Ishikawa (cell line): ENCODE measurements around the gene ZMYND11.

ENCODE experiments used
- CEBPB ChIP-seq: IDR thresholded peaks from 2 replicates; pipeline ENCODE4 v1.6.1; 2012
- CREB1 ChIP-seq: IDR thresholded peaks from 2 replicates; pipeline ENCODE4 v1.6.1; 2012; ENCODE audit warnings: low read depth
- EGR1 ChIP-seq: IDR thresholded peaks from 2 replicates; pipeline ENCODE4 v1.6.1; 2012
- EP300 ChIP-seq: IDR thresholded peaks from 2 replicates; pipeline ENCODE4 v1.6.1; 2012; ENCODE audit warnings: borderline replicate concordance
- FOXM1 ChIP-seq: IDR thresholded peaks from 2 replicates; pipeline ENCODE4 v1.6.1; 2012; ENCODE audit warnings: low read depth, borderline replicate concordance
- MAX ChIP-seq: IDR thresholded peaks from 2 replicates; pipeline ENCODE4 v1.6.1; 2012
- NFIC ChIP-seq: IDR thresholded peaks from 2 replicates; pipeline ENCODE4 v1.6.1; 2012
- RAD21 ChIP-seq: IDR thresholded peaks from 2 replicates; pipeline ENCODE4 v1.6.1; 2012; ENCODE audit warnings: low read depth
- REST ChIP-seq: IDR thresholded peaks from 2 replicates; pipeline ENCODE4 v1.6.1; 2012; ENCODE audit warnings: low read depth, mild to moderate bottlenecking
- TCF12 ChIP-seq: IDR thresholded peaks from 2 replicates; pipeline ENCODE4 v1.6.1; 2012; ENCODE audit warnings: low read depth
- USF1 ChIP-seq: IDR thresholded peaks from 2 replicates; pipeline ENCODE4 v1.6.1; 2012
- ZBTB7A ChIP-seq: IDR thresholded peaks from 2 replicates; pipeline ENCODE4 v1.6.1; 2012; ENCODE audit warnings: low read depth

ZMYND11 gene

GRCh38 chr10:301536-301935 is 166.3 kb downstream of the ZMYND11 start:
- TF ChIP-seq EP300: no peak
- no peak for TF ChIP-seq USF1
- no peak for TF ChIP-seq CREB1
- no peak for TF ChIP-seq FOXM1
- no peak for TF ChIP-seq REST
- no peak for TF ChIP-seq RAD21
- TF ChIP-seq NFIC: no peak
- TF ChIP-seq ZBTB7A: no peak
- no peak for TF ChIP-seq MAX
- no peak for TF ChIP-seq EGR1
- no peak for TF ChIP-seq CEBPB
- no peak for TF ChIP-seq TCF12
